Gastrocnemius medialis (tissue), 4 donors: ENCODE results near the gene MAD1L1.

Experiments
- CTCF ChIP-seq, 5 experiments: fragments of 450-650 bp in 3 of 5; fragments of 200-600 bp in 2 of 5; sonication (generic) in 2 of 5; IDR thresholded peaks in 4 of 5; conservative IDR thresholded peaks in 1 of 5; 1 replicate in 4 of 5; 2 replicates in 1 of 5; pipeline ENCODE4 v1.5.1; 2016 to 2019; ENCODE audit warnings: antibody characterized with exemption in 5 of 5, mild to moderate bottlenecking in 3 of 5, moderate library complexity in 3 of 5
- POLR2A ChIP-seq, 2 donors: fragments of 450-650 bp; IDR thresholded peaks; one replicate each; pipeline ENCODE4 v1.6.1; 2017; ENCODE audit warnings: antibody characterized with exemption in 2 of 2, mild to moderate bottlenecking in 2 of 2, moderate library complexity in 2 of 2

- TF ChIP-seq CTCF (IDR thresholded peaks at IDR 0.05 in 4 of 5, conservative IDR thresholded peaks at IDR 0.05 in 1 of 5) (no peak), POLR2A (IDR thresholded peaks at IDR 0.05) (no peak)
These were observed 377.6 kb downstream of the MAD1L1 start for GRCh38 chr7:1854866-1855724.
